H9 (cell line): Measurements from ENCODE around the gene MAML3. TPM values are rescaled to one million over a fixed set of nuclear protein-coding genes. Genes with fewer than 3 reads are reported as not detected.

ENCODE experiments used
- DNase-seq: peaks from one replicate; pipeline ENCODE4 v3.0.0-alpha.2; 2017
- H2AFZ ChIP-seq: one replicate; pipeline ENCODE4 v1.6.1; 2013; ENCODE audit warnings: mild to moderate bottlenecking, low read length, control low read depth, moderate library complexity
- H2AK5ac ChIP-seq: 2 replicates; pipeline ENCODE4 v1.6.1; 2013; ENCODE audit warnings: low read length, control low read depth, mixed read lengths; ENCODE audit not compliant: insufficient read length
- H2BK120ac ChIP-seq: one replicate; pipeline ENCODE4 v1.6.1; 2013; ENCODE audit warnings: low read depth, mild to moderate bottlenecking, low read length, control low read depth, inconsistent platforms; ENCODE audit not compliant: poor library complexity, severe bottlenecking
- H2BK12ac ChIP-seq: 2 replicates; pipeline ENCODE4 v1.6.1; 2013; ENCODE audit warnings: low read length, control low read depth, mixed read lengths, low read depth; ENCODE audit not compliant: insufficient read length
- H2BK15ac ChIP-seq: 2 replicates; pipeline ENCODE4 v1.6.1; 2013; ENCODE audit warnings: low read depth, low read length, control low read depth
- H2BK20ac ChIP-seq: one replicate; pipeline ENCODE4 v1.6.1; 2013; ENCODE audit warnings: low read depth, mild to moderate bottlenecking, low read length, control low read depth, inconsistent platforms; ENCODE audit not compliant: poor library complexity, severe bottlenecking
- H2BK5ac ChIP-seq: 2 replicates; pipeline ENCODE4 v1.6.1; 2013; ENCODE audit warnings: low read length, control low read depth, mixed read lengths; ENCODE audit not compliant: insufficient read length
- H3K14ac ChIP-seq: 2 replicates; pipeline ENCODE4 v1.6.1; 2013; ENCODE audit warnings: low read length, control low read depth; ENCODE audit not compliant: insufficient read depth
- H3K18ac ChIP-seq: 2 replicates; pipeline ENCODE4 v1.6.1; 2013; ENCODE audit warnings: low read depth, mild to moderate bottlenecking, mixed read lengths, low read length, control low read depth; ENCODE audit not compliant: insufficient read length
- H3K23ac ChIP-seq: 2 replicates; pipeline ENCODE4 v1.6.1; 2013; ENCODE audit warnings: low read length, control low read depth, mixed read lengths, low read depth; ENCODE audit not compliant: insufficient read length
- H3K23me2 ChIP-seq: 2 replicates; pipeline ENCODE4 v1.6.1; 2013; ENCODE audit warnings: low read depth, mild to moderate bottlenecking, mixed read lengths, low read length, control low read depth; ENCODE audit not compliant: insufficient read length, poor library complexity, severe bottlenecking
- H3K27ac ChIP-seq: 2 replicates; pipeline ENCODE4 v1.5.1; 2013; ENCODE audit warnings: low read length, control low read depth, mixed read lengths, low read depth; ENCODE audit not compliant: insufficient read length
- H3K27me3 ChIP-seq: 2 replicates; pipeline ENCODE4 v1.6.1; 2013; ENCODE audit warnings: low read length, control low read depth, inconsistent platforms; ENCODE audit not compliant: insufficient read depth
- H3K4ac ChIP-seq: 2 replicates; pipeline ENCODE4 v1.6.1; 2013; ENCODE audit warnings: low read depth, mild to moderate bottlenecking, control low read depth, inconsistent platforms, low read length, moderate library complexity
- H3K4me1 ChIP-seq: 2 replicates; pipeline ENCODE4 v1.6.1; 2013; ENCODE audit warnings: low read length, control low read depth, inconsistent platforms; ENCODE audit not compliant: insufficient read depth
- H3K4me2 ChIP-seq: 2 replicates; pipeline ENCODE4 v1.6.1; 2013; ENCODE audit warnings: low read length, control low read depth, mixed read lengths; ENCODE audit not compliant: insufficient read length, insufficient read depth
- H3K56ac ChIP-seq: 2 replicates; pipeline ENCODE4 v1.6.1; 2013; ENCODE audit warnings: low read depth, mild to moderate bottlenecking, mixed read lengths, low read length, control low read depth; ENCODE audit not compliant: insufficient read length
- H3K79me1 ChIP-seq: 2 replicates; pipeline ENCODE4 v1.6.1; 2013; ENCODE audit warnings: low read depth, mild to moderate bottlenecking, moderate library complexity, low read length, control low read depth, inconsistent platforms; ENCODE audit not compliant: insufficient read depth, poor library complexity, severe bottlenecking
- H3K79me2 ChIP-seq: 2 replicates; pipeline ENCODE4 v1.6.1; 2013; ENCODE audit warnings: low read length, control low read depth, inconsistent platforms; ENCODE audit not compliant: insufficient read depth
- H3K9ac ChIP-seq: 2 replicates; pipeline ENCODE4 v1.6.1; 2013; ENCODE audit warnings: low read length, control low read depth, mixed read lengths; ENCODE audit not compliant: insufficient read length; ENCODE audit errors: extremely low read depth
- H3K9me3 ChIP-seq: one replicate; pipeline ENCODE4 v1.6.1; 2013; ENCODE audit warnings: low read depth, low read length, inconsistent platforms; ENCODE audit not compliant: control insufficient read depth
- H3T11ph ChIP-seq: one replicate; pipeline ENCODE4 v1.6.1; 2013; ENCODE audit warnings: mild to moderate bottlenecking, low read length, control low read depth, inconsistent platforms
- H4K20me1 ChIP-seq: one replicate; pipeline ENCODE4 v1.6.1; 2013; ENCODE audit not compliant: control insufficient read depth, insufficient read length, insufficient read depth
- H4K5ac ChIP-seq: 2 replicates; pipeline ENCODE4 v1.6.1; 2013; ENCODE audit warnings: low read depth, mild to moderate bottlenecking, mixed read lengths, low read length, control low read depth; ENCODE audit not compliant: insufficient read length
- H4K8ac ChIP-seq: replicated peaks from 2 replicates; pipeline ENCODE4 v1.6.1; 2013; ENCODE audit warnings: low read length, control low read depth, mixed read lengths, low read depth; ENCODE audit not compliant: insufficient read length
- H4K91ac ChIP-seq: 2 replicates; pipeline ENCODE4 v1.6.1; 2013; ENCODE audit warnings: low read depth, mild to moderate bottlenecking, moderate library complexity, mixed read lengths, low read length, control low read depth; ENCODE audit not compliant: insufficient read length
- H3K27ac Mint-ChIP-seq, 3 experiments: 2 replicates in 2 of 3; 3 replicates in 1 of 3; pipeline ENCODE4 v1.8.0; 2020 to 2021; ENCODE audit warnings: mixed read lengths in 3 of 3, mild to moderate bottlenecking in 1 of 3, moderate library complexity in 1 of 3
- H3K27me3 Mint-ChIP-seq: 2 replicates; pipeline ENCODE4 v1.8.0; 2021; ENCODE audit warnings: low read depth, mild to moderate bottlenecking, moderate library complexity, mixed read lengths
- H3K36me3 Mint-ChIP-seq, 3 experiments: 2 replicates in 2 of 3; 3 replicates in 1 of 3; pipeline ENCODE4 v1.8.0; 2020 to 2021; ENCODE audit warnings: low read depth in 3 of 3, mixed read lengths in 3 of 3; ENCODE audit not compliant: insufficient read depth in 1 of 3
- H3K4me1 Mint-ChIP-seq, 2 experiments: 2 replicates each; pipeline ENCODE4 v1.8.0; 2020; ENCODE audit warnings: mixed read lengths in 2 of 2
- H3K4me3 Mint-ChIP-seq, 2 experiments: 2 replicates in 1 of 2; 3 replicates in 1 of 2; pipeline ENCODE4 v1.8.0; 2020 to 2021; ENCODE audit warnings: mild to moderate bottlenecking in 2 of 2, mixed read lengths in 2 of 2, moderate library complexity in 1 of 2
- H3K9me3 Mint-ChIP-seq, 2 experiments: 2 replicates in 1 of 2; 3 replicates in 1 of 2; pipeline ENCODE4 v1.8.0; 2020; ENCODE audit warnings: mild to moderate bottlenecking in 2 of 2, mixed read lengths in 2 of 2, moderate library complexity in 1 of 2
- CTCF ChIP-seq: fragments of 200-600 bp; sonication (generic); conservative IDR thresholded peaks from 3 replicates; pipeline ENCODE4 v1.8.0; 2021; ENCODE audit warnings: antibody characterized with exemption, mild to moderate bottlenecking
- WGBS: extraction: QIAGEN DNeasy Blood & Tissue Kit; methylation state at CpG from one replicate; pipeline ENCODE4 v1.1.7; 2013; ENCODE audit warnings: missing lambda C conversion rate, low lambda C conversion rate, mixed read lengths; ENCODE audit not compliant: insufficient read length; ENCODE audit errors: extremely low coverage; 5-methylcytosine and 5-hydroxymethylcytosine counted together
- total RNA-seq: library from RNA; stranded (reverse); gene quantifications from 2 replicates; pipeline ENCODE4 v1.2.1, GENCODE V29; 2021

The MAML3 gene
- total RNA-seq, 1 experiment from 2014 or later: 3.9 TPM

DNA sequence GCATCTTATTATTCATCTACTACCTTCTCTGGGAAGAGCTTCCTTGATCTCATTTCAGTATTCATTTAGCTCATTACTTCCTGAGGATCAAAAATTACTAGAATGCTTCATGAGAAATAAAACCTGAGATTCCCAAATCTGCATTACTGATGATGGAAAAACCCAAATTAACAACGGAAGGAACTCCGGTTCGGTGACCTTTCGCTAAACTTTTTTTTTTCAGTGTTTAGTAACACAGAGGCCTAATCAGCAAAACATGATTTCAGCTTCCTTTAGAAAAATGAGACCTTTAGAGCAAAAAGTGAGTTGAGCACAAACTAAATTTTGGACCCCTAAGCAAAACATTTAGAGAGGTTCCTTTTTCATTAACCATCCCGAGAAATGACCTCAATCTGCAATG, 229.2 kb downstream of the MAML3 start:
- Histone ChIP-seq H2BK120ac (no peak overlapping the region), H3K9ac (no peak overlapping the region), H3T11ph (no peak overlapping the region), H4K91ac (no peak overlapping the region), H3K23ac (no peak overlapping the region), H3K27ac (no peak overlapping the region), H2AK5ac (no peak overlapping the region), H2BK5ac (no peak overlapping the region), H3K79me1 (no peaks in the 10 kb centered on the region), H2BK20ac (no peak overlapping the region), H2AFZ (no peak overlapping the region), H3K56ac (no peak overlapping the region), H3K4ac (no peak overlapping the region), H3K4me2 (no peak overlapping the region), H4K8ac (no peak overlapping the region), H2BK15ac (no peak overlapping the region), H3K23me2 (no peaks in the 10 kb centered on the region), H4K5ac (no peak overlapping the region), H2BK12ac (no peak overlapping the region), H3K79me2 (no peaks in the 10 kb centered on the region), H3K14ac (no peak overlapping the region), H3K18ac (no peak overlapping the region), H3K4me1 (peaks cover 5% of the 10 kb centered on the region; the same call in 1 of the 2 replicates), H4K20me1 (no peaks in the 10 kb centered on the region), H3K9me3 (no peaks in the 10 kb centered on the region), H3K27me3 (no peaks in the 10 kb centered on the region)
- TF ChIP-seq CTCF: no peak
- no peak overlapping the region for H3K27ac Mint-ChIP-seq
- peaks cover 10% of the 10 kb centered on the region for H3K27me3 Mint-ChIP-seq
- no CpG with 5 or more reads among the region's 5 CpGs for WGBS
- H3K4me3 Mint-ChIP-seq: no peak overlapping the region
- no peaks in the 10 kb centered on the region for H3K36me3 Mint-ChIP-seq
- H3K4me1 Mint-ChIP-seq: peaks cover 28% of the 10 kb centered on the region in 2 experiments
- DNase-seq: no peak
- H3K9me3 Mint-ChIP-seq: peaks cover 0 to 3% of the 10 kb centered on the region in 2 experiments; a peak in 1 of 5 replicates
